Bone marrow (tissue), 2 donors: ENCODE data around the gene ZSWIM1.
A peak's percentile ranks its signal among the peaks of the same experiment; 100 is the strongest.
"Not testable (repeated sequence)": the region's sequence is repeated elsewhere in the genome, so short reads cannot be mapped to it uniquely, and the experiment has no call there.

Source experiments
- DNase-seq, 2 donors: peaks; one replicate each; lab custom pipeline; 2025; lab: John Stamatoyannopoulos, UW

ZSWIM1 gene

DNA sequence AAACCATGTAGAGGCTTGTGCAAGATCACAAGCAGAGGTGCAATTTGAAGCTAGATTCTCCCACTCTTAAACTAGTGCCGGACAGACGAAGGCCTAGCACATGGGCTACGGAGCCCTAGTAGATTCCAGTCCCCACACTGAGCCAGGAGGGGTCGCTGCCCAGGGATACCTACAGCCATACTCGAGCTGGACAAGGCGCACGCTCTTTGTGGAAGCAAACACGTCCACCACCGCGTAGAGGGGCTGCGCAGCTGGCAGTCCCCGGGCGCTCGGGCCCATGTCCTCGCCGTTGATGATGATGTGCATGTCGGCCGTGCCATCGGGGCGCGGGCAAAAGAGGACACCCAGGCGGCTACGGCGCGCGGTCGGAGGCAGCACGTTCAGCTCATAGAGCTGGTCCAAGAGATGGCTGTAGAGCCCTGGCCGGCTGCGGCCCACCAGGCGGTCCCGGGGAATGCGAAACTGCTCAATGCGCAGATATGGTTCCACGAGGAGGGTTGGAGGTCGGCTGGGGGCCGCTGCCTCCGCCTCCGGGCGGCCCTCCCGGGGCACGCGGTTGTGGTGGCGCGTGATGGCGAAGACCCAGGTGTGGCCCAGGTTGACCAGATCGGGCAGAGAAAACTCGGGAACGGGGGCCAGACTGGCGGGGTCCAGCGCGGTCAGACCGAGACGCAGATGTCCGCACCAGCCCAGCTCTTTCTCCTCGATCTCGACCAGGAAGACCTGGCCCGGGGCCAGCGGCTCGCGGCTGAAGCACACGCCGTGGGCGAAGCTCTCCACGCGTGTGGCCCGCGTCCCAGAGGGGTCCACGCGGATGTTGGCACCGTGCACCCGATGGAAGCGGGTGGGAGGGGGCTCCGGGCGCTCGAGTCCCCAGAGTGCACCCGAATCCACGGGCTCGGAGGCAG is 9.3 kb downstream of the ZSWIM1 start:
- DNase-seq = peak; percentile 19 to 36

DNA sequence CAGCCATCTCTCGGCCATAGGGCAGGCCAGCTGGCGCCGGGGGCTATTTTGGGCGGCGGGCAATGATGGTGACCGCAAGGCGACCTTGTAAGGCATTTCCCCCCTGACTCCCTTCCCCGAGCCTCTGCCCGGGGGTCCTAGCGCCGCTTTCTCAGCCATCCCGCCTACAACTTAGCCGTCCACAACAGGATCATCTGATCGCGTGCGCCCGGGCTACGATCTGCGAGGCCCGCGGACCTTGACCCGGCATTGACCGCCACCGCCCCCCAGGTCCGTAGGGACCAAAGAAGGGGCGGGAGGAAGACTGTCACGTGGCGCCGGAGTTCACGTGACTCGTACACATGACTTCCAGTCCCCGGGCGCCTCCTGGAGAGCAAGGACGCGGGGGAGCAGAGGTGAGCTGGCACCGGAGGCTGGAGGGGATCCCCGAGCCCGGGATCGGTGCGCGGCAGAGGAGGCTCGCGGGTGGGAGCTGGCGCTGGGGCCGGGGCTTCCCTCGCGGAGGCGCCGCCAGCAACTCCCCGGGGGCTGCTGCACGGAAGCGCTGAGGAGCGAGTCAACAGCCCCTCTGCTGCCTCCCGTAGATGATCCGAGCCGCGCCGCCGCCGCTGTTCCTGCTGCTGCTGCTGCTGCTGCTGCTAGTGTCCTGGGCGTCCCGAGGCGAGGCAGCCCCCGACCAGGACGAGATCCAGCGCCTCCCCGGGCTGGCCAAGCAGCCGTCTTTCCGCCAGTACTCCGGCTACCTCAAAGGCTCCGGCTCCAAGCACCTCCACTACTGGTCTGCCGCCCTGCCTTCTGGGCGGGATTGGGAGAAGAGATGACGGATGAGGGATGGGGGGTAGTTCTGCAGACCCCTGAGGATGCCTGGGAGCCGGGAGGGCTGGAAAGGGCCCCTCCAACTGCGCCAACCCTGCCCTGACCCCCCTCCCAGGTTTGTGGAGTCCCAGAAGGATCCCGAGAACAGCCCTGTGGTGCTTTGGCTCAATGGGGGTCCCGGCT is 10.3 kb downstream of the ZSWIM1 start, which contains the start of the genes CTSA and NEURL2:
Gene CTSA (plus strand): TSS at position 351 of the 999 bp plus-strand sequence. CDS start 234 bp downstream, at position 585.
Gene NEURL2 (minus strand): TSS at position 224 of the 999 bp plus-strand sequence. CDS start 217 bp downstream, at position 7.
- peak; percentile 41 to 65 for DNase-seq

- no peak for DNase-seq
Measured at GRCh38 chr20:45892049-45892825, 11.2 kb downstream of the ZSWIM1 start.

GRCh38 chr20:45892828-45893500 is 11.9 kb downstream of the ZSWIM1 start:
- no peak for DNase-seq

GRCh38 chr20:45893831-45894230 is 12.8 kb downstream of the ZSWIM1 start:
- DNase-seq = no peak

DNA sequence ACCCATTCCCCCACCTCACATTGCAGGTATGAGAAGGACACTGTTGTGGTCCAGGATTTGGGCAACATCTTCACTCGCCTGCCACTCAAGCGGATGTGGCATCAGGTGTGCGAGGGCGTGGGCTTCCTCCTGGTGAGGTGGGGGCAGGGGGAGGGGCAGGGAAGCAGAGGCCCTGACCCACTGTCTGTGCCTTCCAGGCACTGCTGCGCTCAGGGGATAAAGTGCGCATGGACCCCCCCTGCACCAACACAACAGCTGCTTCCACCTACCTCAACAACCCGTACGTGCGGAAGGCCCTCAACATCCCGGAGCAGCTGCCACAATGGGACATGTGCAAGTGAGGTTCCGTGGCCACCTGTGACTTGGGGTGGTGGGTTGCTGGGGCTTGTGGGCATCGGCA is 13.8 kb downstream of the ZSWIM1 start:
- no peak for DNase-seq

- DNase-seq = no peak
Measured at GRCh38 chr20:45896641-45897161, 15.7 kb downstream of the ZSWIM1 start.

- DNase-seq = no peak
Measured at GRCh38 chr20:45897289-45897688, 16.3 kb downstream of the ZSWIM1 start.

GRCh38 chr20:45897692-45898091 is 16.7 kb downstream of the ZSWIM1 start:
- no peak for DNase-seq

DNA sequence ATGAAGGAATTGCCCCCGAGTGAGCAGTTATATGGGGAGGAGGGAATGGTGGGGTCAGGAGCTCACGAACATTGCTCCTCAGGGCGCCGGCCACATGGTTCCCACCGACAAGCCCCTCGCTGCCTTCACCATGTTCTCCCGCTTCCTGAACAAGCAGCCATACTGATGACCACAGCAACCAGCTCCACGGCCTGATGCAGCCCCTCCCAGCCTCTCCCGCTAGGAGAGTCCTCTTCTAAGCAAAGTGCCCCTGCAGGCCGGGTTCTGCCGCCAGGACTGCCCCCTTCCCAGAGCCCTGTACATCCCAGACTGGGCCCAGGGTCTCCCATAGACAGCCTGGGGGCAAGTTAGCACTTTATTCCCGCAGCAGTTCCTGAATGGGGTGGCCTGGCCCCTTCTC is 17.3 kb downstream of the ZSWIM1 start:
- DNase-seq = no peak

DNA sequence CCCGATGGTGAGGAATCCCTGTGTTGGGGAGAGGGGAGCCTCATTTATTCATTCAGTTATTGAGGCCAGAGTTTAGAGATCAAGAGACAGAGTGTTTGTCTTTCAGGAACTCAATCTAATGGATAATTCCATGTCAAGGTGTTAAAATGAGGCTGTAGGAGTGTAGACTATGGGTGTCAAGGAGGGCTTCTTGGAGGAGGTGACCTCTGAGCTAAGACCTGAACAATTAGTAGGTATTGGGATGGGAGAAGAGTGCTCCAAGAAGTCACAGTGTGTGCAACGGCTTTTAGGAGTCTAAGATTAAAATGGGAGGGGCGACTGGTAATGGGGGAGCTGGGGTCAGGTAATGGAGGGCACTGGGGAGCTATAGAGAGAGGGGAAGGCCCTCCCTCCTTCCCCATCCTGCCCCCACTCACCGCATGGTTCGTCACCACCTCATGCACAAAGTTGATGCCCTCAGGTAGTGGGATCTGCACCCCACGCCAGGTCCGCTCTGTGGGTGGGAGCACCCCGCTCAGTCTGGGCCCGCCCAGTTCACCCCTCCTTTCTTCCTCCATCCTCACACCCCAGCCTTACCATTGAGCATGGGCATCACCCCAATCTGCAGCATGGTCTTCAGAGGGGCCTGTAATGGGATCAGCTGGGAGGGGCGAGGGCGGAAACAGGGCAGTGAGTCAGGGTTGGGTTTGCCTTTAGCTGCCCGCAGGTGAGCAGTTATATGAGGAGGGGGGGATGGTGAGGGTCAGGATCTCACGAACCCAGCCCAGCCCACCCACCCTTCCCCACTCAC is 18.2 kb downstream of the ZSWIM1 start:
- DNase-seq = no peak

DNA sequence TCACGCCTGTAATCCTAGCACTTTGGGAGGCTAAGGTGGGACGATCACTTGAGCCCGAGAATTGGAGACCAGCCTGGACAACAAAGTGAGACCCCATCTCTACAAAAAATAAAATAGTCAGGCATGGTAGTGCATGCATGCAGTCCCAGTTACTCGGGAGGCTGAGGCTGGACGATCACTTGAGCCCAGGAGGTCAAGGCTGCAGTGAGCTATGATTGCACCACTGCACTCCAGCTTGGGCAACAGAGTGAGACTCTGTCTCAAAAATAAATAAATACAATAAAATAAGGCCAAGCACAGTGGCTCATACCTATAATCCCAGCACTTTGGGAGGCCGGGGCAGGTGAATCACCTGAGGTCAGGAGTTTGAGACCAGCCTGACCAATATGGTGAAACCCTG is 20.3 kb downstream of the ZSWIM1 start:
- DNase-seq = not testable (repeated sequence)

DNA sequence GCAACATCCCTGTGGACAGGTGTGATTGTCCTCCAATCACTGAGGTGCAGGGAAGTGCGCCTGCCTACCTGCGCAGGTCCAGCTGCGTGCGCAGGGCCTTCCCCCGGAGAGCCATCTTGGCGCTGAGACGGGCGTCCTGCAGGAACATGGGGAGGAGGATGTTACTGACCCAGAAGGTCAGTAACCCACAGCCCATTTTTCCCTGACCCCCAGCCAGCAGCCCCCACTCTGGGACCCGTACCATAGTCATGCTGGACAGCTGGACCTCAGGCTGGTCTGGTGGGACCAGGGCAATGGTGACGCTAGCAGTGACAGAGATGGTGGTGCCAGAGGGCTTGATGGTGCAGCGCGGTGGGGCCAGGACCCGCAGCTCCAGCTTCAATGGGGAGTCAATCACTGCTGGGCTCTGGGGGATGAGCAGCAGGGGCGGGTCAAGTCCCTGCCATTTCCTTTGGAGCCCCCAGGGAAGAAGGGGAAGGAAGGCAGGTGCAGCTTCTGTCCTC is 21.2 kb downstream of the ZSWIM1 start:
- DNase-seq = no peak

DNA sequence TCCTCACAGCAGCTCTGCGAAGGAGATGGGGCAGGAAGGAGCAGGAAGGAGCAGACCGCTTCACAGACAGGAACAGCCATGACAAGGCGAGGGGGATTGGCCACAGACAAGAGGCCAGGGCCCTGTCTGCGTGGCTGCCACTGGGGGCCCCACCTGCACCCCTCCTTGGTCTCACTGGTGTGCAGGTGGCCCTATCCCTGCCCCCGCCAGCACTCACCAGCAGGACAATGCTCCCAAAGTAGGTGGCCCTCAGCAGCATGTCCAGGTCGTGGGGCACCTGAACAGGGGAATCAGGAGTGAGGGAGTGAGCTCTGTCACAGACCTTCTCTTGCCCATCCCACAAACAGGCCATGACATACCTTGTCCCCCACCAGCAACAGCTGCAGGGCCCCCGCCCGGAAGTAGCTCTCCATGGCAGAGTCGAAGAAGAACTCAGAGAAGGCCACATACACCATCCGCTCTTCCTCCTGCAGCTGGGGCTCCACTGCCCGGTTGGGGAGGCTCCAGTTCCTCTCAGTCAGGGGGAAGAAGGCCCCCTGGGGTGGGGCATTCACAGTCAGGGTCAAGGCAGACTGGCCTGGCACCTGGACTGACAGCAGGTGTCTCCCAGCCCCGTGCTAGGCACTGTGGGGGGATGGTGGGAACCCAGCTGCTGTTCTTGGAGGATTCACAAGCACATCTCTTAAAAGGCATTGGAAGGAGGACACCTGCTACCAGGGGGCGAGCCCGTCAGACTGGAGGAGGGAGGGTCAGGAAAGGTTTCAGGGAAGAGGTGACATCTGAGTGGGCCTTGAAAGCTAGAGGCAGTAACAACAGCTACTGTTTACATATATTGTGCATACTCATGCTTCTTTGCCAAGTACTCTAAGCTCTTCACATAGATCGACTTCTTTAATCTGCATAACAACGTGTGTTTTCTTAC is 23.8 kb downstream of the ZSWIM1 start:
- no peak for DNase-seq

DNA sequence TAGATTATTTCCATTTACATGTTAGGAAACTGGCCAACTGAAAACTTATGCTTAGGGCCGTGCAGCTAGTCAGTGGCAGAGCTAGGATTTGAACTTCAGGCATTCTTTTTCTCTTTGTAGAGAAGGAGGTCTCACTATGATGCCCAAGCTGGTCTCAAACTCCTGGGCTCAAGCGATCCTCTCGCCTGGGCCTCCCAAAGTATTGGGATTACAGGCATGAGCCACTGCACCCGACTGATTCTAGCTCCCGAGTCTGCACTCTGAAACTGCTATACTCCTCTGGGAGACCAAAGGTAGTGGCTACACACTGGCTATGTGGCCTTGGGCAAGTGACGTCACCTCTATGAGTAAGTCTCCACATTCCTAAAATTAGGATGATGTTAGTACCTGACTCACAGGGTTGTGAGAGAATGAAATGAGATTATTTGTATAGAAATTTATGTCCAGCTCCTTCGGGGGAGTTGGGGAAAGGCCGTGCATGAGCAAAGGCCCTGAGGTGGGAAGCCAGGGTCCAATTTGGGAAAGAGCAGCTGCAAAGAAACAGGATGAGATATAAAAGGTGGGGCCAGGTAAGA is 24.6 kb downstream of the ZSWIM1 start:
- DNase-seq = no peak

DNA sequence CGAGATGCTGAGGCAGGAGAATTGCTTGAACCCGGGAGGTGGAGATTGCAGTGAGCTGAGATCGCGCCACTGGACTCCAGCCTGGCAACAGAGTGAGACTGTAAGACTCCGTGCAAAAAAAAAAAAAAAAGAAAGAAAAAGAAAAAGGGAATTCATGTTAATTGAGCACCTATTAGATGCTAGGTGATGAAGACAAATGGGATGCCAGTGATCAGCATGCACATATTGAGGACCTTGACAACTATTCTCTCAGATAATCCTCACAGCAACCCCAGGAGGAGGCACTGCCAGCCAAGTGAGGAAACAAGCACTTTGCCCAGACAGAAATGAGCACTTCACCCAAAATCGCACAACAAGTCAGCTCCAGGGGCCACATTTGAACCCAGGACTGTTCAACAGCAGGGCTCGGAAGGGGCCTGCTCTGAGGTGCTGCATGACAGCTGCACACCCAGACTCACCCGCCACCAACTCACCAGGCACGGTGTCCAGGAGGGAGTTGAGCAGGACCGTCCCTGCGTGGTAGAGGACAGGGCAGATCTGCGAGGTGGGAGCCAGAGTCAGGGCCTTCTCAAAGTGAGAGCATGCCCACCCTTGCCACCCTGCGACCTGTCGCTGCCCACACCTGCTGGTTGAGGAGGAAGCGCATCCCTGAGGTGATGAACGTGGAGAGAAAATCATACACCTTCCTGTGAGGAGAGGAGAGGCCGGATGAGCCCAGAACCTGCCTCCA is 26.4 kb downstream of the ZSWIM1 start:
- no peak for DNase-seq

- DNase-seq = no peak
Measured at GRCh38 chr20:45908084-45908483, 27.1 kb downstream of the ZSWIM1 start.
